CD14-positive monocyte (primary cell): ENCODE measurements around the gene GYPC. TPM values are rescaled to one million over a fixed set of nuclear protein-coding genes. Genes with fewer than 3 reads are reported as not detected.

Experiments used
- DNase-seq, 3 donors: peaks; one replicate each; pipeline ENCODE4 v3.0.0-alpha.2; 2011 to 2022
- H2AFZ ChIP-seq: 2 replicates; pipeline ENCODE4 v1.6.0; 2012; ENCODE audit warnings: mild to moderate bottlenecking, low read depth, low read length, inconsistent platforms; ENCODE audit not compliant: insufficient read depth, poor library complexity, severe bottlenecking
- H3K27ac ChIP-seq, 2 donors: 1 replicate in 1 of 2; 2 replicates in 1 of 2; pipeline ENCODE4 v1.5.1; 2012 to 2013; ENCODE audit warnings: low read length in 2 of 2, control low read depth in 1 of 2, inconsistent platforms in 1 of 2, low read depth in 1 of 2, mild to moderate bottlenecking in 1 of 2
- H3K27me3 ChIP-seq, 2 donors: one replicate each; pipeline versions ENCODE4 v1.6.0 to v1.6.1; 2011 to 2013; ENCODE audit warnings: low read length in 2 of 2; ENCODE audit not compliant: control insufficient read depth in 2 of 2, insufficient read depth in 2 of 2
- H3K36me3 ChIP-seq, 2 donors: replicated peaks in 1 of 2; 1 replicate in 1 of 2; 2 replicates in 1 of 2; pipeline versions ENCODE4 v1.5.1 to v1.6.1; 2012 to 2013; ENCODE audit warnings: low read length in 2 of 2, control low read depth in 1 of 2, inconsistent platforms in 1 of 2, mild to moderate bottlenecking in 1 of 2; ENCODE audit not compliant: insufficient read depth in 2 of 2, control insufficient read depth in 1 of 2
- H3K4me1 ChIP-seq, 2 donors: 1 replicate in 1 of 2; 2 replicates in 1 of 2; pipeline versions ENCODE4 v1.5.1 to v1.6.1; 2012 to 2013; ENCODE audit warnings: low read length in 2 of 2, control low read depth in 1 of 2, inconsistent platforms in 1 of 2, mild to moderate bottlenecking in 1 of 2, moderate library complexity in 1 of 2; ENCODE audit not compliant: insufficient read depth in 2 of 2, control insufficient read depth in 1 of 2
- H3K4me2 ChIP-seq: replicated peaks from 2 replicates; pipeline ENCODE3; 2012; ENCODE audit warnings: low read length, moderate library complexity, mild to moderate bottlenecking; ENCODE audit not compliant: poor library complexity, severe bottlenecking; ENCODE audit errors: extremely low read depth
- H3K4me3 ChIP-seq, 3 experiments: fragments of 200-600 bp in 1 of 3; sonication (generic) in 1 of 3; replicated peaks in 1 of 3; 1 replicate in 2 of 3; 2 replicates in 1 of 3; pipeline ENCODE4 v1.5.1; 2011 to 2013; ENCODE audit warnings: low read length in 3 of 3, mild to moderate bottlenecking in 3 of 3, control low read depth in 2 of 3, low read depth in 2 of 3, inconsistent platforms in 1 of 3, moderate library complexity in 1 of 3
- H3K79me2 ChIP-seq: 2 replicates; pipeline ENCODE4 v1.6.0; 2012; ENCODE audit warnings: mild to moderate bottlenecking, control low read depth, inconsistent platforms, low read length, moderate library complexity; ENCODE audit not compliant: insufficient read depth
- H3K9ac ChIP-seq: 2 replicates; pipeline ENCODE4 v1.6.0; 2017; ENCODE audit warnings: low read length, mild to moderate bottlenecking; ENCODE audit not compliant: insufficient read depth, poor library complexity, severe bottlenecking
- H3K9me3 ChIP-seq, 2 donors: replicated peaks in 1 of 2; 1 replicate in 1 of 2; 2 replicates in 1 of 2; pipeline versions ENCODE4 v1.5.1 to v1.6.1; 2012 to 2013; ENCODE audit warnings: low read length in 2 of 2, control low read depth in 1 of 2; ENCODE audit not compliant: control insufficient read depth in 1 of 2, insufficient read depth in 1 of 2
- H4K20me1 ChIP-seq: 2 replicates; pipeline ENCODE4 v1.6.0; 2012; ENCODE audit warnings: mild to moderate bottlenecking, low read length, control low read depth, moderate library complexity; ENCODE audit not compliant: insufficient read depth
- H3K27ac Mint-ChIP-seq, 7 donors: one replicate each; pipeline ENCODE4 v1.8.0; 2020; ENCODE audit warnings: mild to moderate bottlenecking in 7 of 7, mixed read lengths in 7 of 7, moderate library complexity in 6 of 7, inconsistent platforms in 2 of 7
- H3K27me3 Mint-ChIP-seq, 3 donors: one replicate each; pipeline ENCODE4 v1.8.0; 2021 to 2022; ENCODE audit warnings: low read depth in 3 of 3, mild to moderate bottlenecking in 3 of 3, mixed read lengths in 3 of 3, moderate library complexity in 3 of 3, inconsistent platforms in 1 of 3
- H3K36me3 Mint-ChIP-seq, 2 donors: one replicate each; pipeline ENCODE4 v1.8.0; 2020; ENCODE audit warnings: mixed read lengths in 2 of 2, inconsistent platforms in 1 of 2, mild to moderate bottlenecking in 1 of 2
- H3K4me1 Mint-ChIP-seq: one replicate; pipeline ENCODE4 v1.8.0; 2020; ENCODE audit warnings: mild to moderate bottlenecking, mixed read lengths
- H3K4me3 Mint-ChIP-seq, 2 donors: one replicate each; pipeline ENCODE4 v1.8.0; 2020; ENCODE audit warnings: mild to moderate bottlenecking in 2 of 2, mixed read lengths in 2 of 2, moderate library complexity in 1 of 2
- H3K9me3 Mint-ChIP-seq, 7 donors: one replicate each; pipeline ENCODE4 v1.8.0; 2020 to 2022; ENCODE audit warnings: mixed read lengths in 7 of 7, mild to moderate bottlenecking in 6 of 7, moderate library complexity in 6 of 7, inconsistent platforms in 2 of 7
- CTCF ChIP-seq: fragments of 200-600 bp; IDR thresholded peaks from one replicate; pipeline ENCODE4 v1.8.0; 2022; ENCODE audit warnings: antibody characterized with exemption, mild to moderate bottlenecking
- WGBS: methylation state at CpG from one replicate; pipeline ENCODE4 v1.1.5; 2013; ENCODE audit warnings: missing lambda C conversion rate; ENCODE audit not compliant: insufficient coverage; 5-methylcytosine and 5-hydroxymethylcytosine counted together
- intact Hi-C, 2 donors: fragments of 100-400 bp; cut with micrococcal nuclease; formaldehyde crosslinking; loops; one replicate each; pipeline versions ENCODE4 v1.15.0 to v1.15.1; 2023
- polyA plus RNA-seq, 3 donors: library from polyadenylated mRNA; depleted of rRNA in 1 of 3; unstranded in 2 of 3; stranded (reverse) in 1 of 3; fragments of 300-500 nt in 2 of 3; fragments of >200 nt in 1 of 3; fragmentation: Illumina TruSeq in 2 of 3; gene quantifications; 1 replicate in 2 of 3; 2 replicates in 1 of 3; pipeline ENCODE4 v1.2.3, GENCODE V29; 2012 to 2021

The GYPC gene
- polyA plus RNA-seq, 3 donors = 20.0 to 36.1 (median 21.7) TPM

- Histone ChIP-seq H4K20me1 (no peaks in the 10 kb centered on the region), H3K36me3 (peaks cover 6 to 34% of the 10 kb centered on the region in 2 donors), H3K4me3 (no peak overlapping the region), H3K4me2 (no peak overlapping the region), H3K27me3 (no peaks in the 10 kb centered on the region), H3K79me2 (peaks cover 100% of the 10 kb centered on the region), H2AFZ (no peak overlapping the region), H3K27ac (no peak overlapping the region), H3K9ac (no peak overlapping the region), H3K4me1 (peaks cover 14 to 19% of the 10 kb centered on the region in 2 donors), H3K9me3 (no peaks in the 10 kb centered on the region)
- Mint-ChIP-seq H3K27me3 (peaks cover 0 to 2% (median 0%) of the 10 kb centered on the region in 3 donors), H3K9me3 (peaks cover 0 to 3% (median 0%) of the 10 kb centered on the region in 7 donors), H3K4me3 (no peak overlapping the region), H3K27ac (peak overlapping the region in 2 of 7 donors; percentile 2 to 58), H3K36me3 (peaks cover 37 to 47% of the 10 kb centered on the region in 2 donors), H3K4me1 (peaks cover 38% of the 10 kb centered on the region)
- DNase-seq = no peak
- intact Hi-C loops = no loop called here
- 71% methylated on average over 1 of the region's 4 CpGs for WGBS
- TF ChIP-seq CTCF = no peak
Observed at GRCh38 chr2:126668254-126668653, 12.3 kb downstream of the GYPC start.

- peaks cover 7 to 9% of the 10 kb centered on the region in 2 donors for H3K9me3 ChIP-seq
- H3K4me1 ChIP-seq = peaks cover 1 to 4% of the 10 kb centered on the region in 2 donors
- Mint-ChIP-seq H3K4me3 (no peak overlapping the region), H3K36me3 (peaks cover 42 to 51% of the 10 kb centered on the region in 2 donors), H3K4me1 (peaks cover 23% of the 10 kb centered on the region), H3K27ac (peak overlapping the region in 6 of 7 donors; percentile 15 to 78 (median 68)), H3K27me3 (peaks cover 0 to 2% (median 0%) of the 10 kb centered on the region in 3 donors), H3K9me3 (peaks cover 3 to 14% (median 8%) of the 10 kb centered on the region in 7 donors)
- H3K27ac ChIP-seq = peak overlapping the region in 1 of 2 donors; percentile 57
- no peak overlapping the region for H3K9ac ChIP-seq
- no peak overlapping the region for H3K4me2 ChIP-seq
- intact Hi-C loops = no loop called here
- peaks cover 10 to 47% of the 10 kb centered on the region in 2 donors for H3K36me3 ChIP-seq
- no peak overlapping the region for H3K4me3 ChIP-seq
- 72% methylated on average over 5 of the region's 6 CpGs for WGBS
- H2AFZ ChIP-seq = no peak overlapping the region
- peaks cover 100% of the 10 kb centered on the region for H3K79me2 ChIP-seq
- no peaks in the 10 kb centered on the region for H3K27me3 ChIP-seq
- no peak for DNase-seq
- TF ChIP-seq CTCF = no peak
- H4K20me1 ChIP-seq = no peaks in the 10 kb centered on the region
Observed at GRCh38 chr2:126669772-126670171, 13.8 kb downstream of the GYPC start.
